ENCODE data around the gene PPP1R9A. TPM values are rescaled to one million over a fixed set of nuclear protein-coding genes. Genes with fewer than 3 reads are reported as not detected.

PPP1R9A gene
- total RNA-seq, 2 donors from 2014 or later, result 23.3 to 23.4 TPM

DNA sequence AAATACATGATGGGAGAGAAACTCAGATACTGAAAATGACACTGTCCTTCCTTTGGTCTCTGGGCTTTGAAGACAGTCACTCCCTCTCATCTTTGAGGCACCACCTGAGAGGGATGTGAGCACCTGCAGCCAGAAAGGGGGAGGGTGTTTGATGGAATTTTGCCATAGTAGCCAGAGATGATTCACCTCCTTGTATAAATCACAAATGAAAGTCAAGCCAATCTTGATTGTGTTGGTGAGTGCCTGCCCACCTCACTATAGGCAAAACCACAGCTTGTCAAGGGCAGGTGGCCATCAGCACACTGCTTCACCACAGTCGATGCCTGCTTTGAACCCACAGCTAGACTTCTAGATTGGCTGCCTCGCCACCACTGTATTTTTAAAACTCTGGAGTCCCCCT, 368.7 kb downstream of the PPP1R9A start:
- no peaks in the 10 kb centered on the region for H3K36me3 ChIP-seq
- H3K27me3 ChIP-seq, result no peaks in the 10 kb centered on the region
- H3K4me1 ChIP-seq, result no peaks in the 10 kb centered on the region
- no peak overlapping the region for H3K4me3 ChIP-seq
- H3K27ac ChIP-seq, result no peak overlapping the region
- H3K9me3 ChIP-seq, result no peaks in the 10 kb centered on the region
- DNase-seq (ENCODE audit: low spot score), result no peak
- TF ChIP-seq, protein P1, sequence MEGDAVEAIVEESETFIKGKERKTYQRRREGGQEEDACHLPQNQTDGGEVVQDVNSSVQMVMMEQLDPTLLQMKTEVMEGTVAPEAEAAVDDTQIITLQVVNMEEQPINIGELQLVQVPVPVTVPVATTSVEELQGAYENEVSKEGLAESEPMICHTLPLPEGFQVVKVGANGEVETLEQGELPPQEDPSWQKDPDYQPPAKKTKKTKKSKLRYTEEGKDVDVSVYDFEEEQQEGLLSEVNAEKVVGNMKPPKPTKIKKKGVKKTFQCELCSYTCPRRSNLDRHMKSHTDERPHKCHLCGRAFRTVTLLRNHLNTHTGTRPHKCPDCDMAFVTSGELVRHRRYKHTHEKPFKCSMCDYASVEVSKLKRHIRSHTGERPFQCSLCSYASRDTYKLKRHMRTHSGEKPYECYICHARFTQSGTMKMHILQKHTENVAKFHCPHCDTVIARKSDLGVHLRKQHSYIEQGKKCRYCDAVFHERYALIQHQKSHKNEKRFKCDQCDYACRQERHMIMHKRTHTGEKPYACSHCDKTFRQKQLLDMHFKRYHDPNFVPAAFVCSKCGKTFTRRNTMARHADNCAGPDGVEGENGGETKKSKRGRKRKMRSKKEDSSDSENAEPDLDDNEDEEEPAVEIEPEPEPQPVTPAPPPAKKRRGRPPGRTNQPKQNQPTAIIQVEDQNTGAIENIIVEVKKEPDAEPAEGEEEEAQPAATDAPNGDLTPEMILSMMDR (IDR thresholded peaks at IDR 0.05), result no peak

GRCh38 chr7:95279417-95279816, 372.0 kb downstream of the PPP1R9A start:
- H3K4me3 ChIP-seq, result no peak overlapping the region
- DNase-seq (ENCODE audit: low spot score), result no peak
- no peaks in the 10 kb centered on the region for H3K27me3 ChIP-seq
- H3K27ac ChIP-seq, result no peak overlapping the region
- no peaks in the 10 kb centered on the region for H3K9me3 ChIP-seq
- H3K4me1 ChIP-seq, result no peaks in the 10 kb centered on the region
- TF ChIP-seq, protein P1 (IDR thresholded peaks at IDR 0.05), result no peak
- H3K36me3 ChIP-seq, result no peaks in the 10 kb centered on the region

DNA sequence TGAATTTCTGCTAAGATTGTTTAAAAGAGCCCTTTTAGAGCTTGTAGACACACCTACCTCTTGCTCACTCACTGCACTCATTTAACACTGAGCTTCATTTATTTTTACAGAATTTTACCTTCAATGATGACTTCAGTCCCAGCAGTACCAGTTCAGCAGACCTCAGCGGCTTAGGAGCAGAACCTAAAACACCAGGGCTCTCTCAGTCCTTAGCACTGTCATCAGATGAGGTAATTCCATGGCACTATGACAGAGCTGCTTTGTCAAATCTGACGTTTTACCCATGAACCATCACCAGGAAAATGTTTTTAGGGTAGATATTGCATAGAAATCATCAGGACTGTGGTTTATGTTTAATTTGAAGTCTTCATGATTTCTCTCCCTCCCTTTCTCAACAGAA, 378.7 kb downstream of the PPP1R9A start:
- Histone ChIP-seq H3K36me3 (peaks cover 4% of the 10 kb centered on the region), H3K4me3 (no peak overlapping the region), H3K4me1 (no peaks in the 10 kb centered on the region), H3K9me3 (no peaks in the 10 kb centered on the region), H3K27me3 (no peaks in the 10 kb centered on the region), H3K27ac (no peak overlapping the region)
- TF ChIP-seq, protein P1 (IDR thresholded peaks at IDR 0.05), result no peak
- no peak for DNase-seq (ENCODE audit: low spot score)

- TF ChIP-seq, protein P1 (IDR thresholded peaks at IDR 0.05), result no peak
- Histone ChIP-seq H3K4me1 (no peaks in the 10 kb centered on the region), H3K27me3 (no peaks in the 10 kb centered on the region), H3K27ac (no peak overlapping the region), H3K36me3 (peaks cover 4% of the 10 kb centered on the region), H3K9me3 (no peaks in the 10 kb centered on the region), H3K4me3 (no peak overlapping the region)
- no peak for DNase-seq (ENCODE audit: low spot score)
Observed at GRCh38 chr7:95290166-95290830, 382.9 kb downstream of the PPP1R9A start.

DNA sequence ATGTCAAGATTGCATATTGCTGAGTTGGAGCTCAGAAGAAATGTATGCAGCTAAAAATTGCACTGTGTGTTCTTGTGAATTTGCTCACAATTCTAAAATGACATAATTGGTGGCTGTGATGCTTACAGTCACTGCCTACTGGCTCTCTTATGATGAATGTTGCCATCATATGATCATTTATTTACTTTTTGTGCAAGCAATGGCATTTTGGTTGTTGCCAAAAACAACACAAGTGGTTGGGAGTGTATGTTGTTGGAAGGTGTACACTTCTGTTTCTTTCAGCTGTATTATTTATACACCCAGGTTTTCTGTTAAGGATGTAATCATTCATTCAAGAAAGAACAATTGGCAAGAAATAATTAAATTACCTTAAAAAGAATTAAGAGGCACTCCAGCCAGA, 388.0 kb downstream of the PPP1R9A start:
- H3K27ac ChIP-seq, result no peak overlapping the region
- no peaks in the 10 kb centered on the region for H3K4me1 ChIP-seq
- H3K27me3 ChIP-seq, result no peaks in the 10 kb centered on the region
- H3K4me3 ChIP-seq, result no peak overlapping the region
- TF ChIP-seq, protein P1 (IDR thresholded peaks at IDR 0.05), result no peak
- no peak for DNase-seq (ENCODE audit: low spot score)
- peaks cover 4% of the 10 kb centered on the region for H3K36me3 ChIP-seq
- H3K9me3 ChIP-seq, result no peaks in the 10 kb centered on the region

DNA sequence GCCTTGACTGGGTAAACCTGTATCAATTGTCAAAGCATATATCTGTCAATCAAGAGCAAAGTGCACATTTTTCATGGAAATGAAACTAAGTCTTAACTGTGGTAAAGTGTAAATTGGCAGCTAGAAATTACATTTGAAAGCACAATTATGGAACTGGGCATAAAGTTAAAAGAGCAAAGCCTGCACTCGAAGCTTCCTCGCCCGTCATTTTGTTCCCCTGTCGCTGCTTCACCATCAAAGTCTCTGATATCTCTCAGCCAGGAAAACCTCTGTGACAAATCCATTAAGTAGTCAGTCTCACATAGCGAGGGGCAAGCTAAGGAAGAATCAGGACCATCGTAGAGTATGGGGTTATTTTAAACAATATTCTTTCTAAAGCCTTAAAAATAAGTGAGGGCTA, 389.1 kb downstream of the PPP1R9A start:
- TF ChIP-seq, protein P1 (IDR thresholded peaks at IDR 0.05), result no peak
- Histone ChIP-seq H3K27me3 (no peaks in the 10 kb centered on the region), H3K36me3 (no peaks in the 10 kb centered on the region)

More for the DNA sequence above, 389.1 kb downstream of the PPP1R9A start:
- no peak for DNase-seq (ENCODE audit: low spot score)
- no peaks in the 10 kb centered on the region for H3K4me1 ChIP-seq
- no peaks in the 10 kb centered on the region for H3K9me3 ChIP-seq
- H3K27ac ChIP-seq, result no peak overlapping the region
- no peak overlapping the region for H3K4me3 ChIP-seq

All from right atrium auricular region (tissue), 2 donors.